ENCODE data around the gene UCK2. TPM values are rescaled to one million over a fixed set of nuclear protein-coding genes. Genes with fewer than 3 reads are reported as not detected.

Gene UCK2
- total RNA-seq, 4 donors from 2014 or later = 20.9 to 30.4 (median 29.2) TPM

- H3K4me3 ChIP-seq = no peak overlapping the region
- no peaks in the 10 kb centered on the region for H3K4me1 ChIP-seq
- 56 to 73% methylated on average over 2 of the region's 2 CpGs for WGBS, 2 donors (ENCODE audit: low coverage in 1 of 2)
- H3K36me3 ChIP-seq = no peaks in the 10 kb centered on the region
- no peak overlapping the region for H3K27ac ChIP-seq
- ATAC-seq = no peak
- TF ChIP-seq CTCF (IDR thresholded peaks at IDR 0.05) (no peak), POLR2A (IDR thresholded peaks at IDR 0.05) (no peak), EP300 (IDR thresholded peaks at IDR 0.05) (no peak)
- H3K27me3 ChIP-seq = no peaks in the 10 kb centered on the region
- no peaks in the 10 kb centered on the region for H3K9me3 ChIP-seq
Measured at GRCh38 chr1:165960136-165960535, 132.7 kb downstream of the UCK2 start.

- Histone ChIP-seq H3K4me1 (no peaks in the 10 kb centered on the region), H3K9me3 (no peaks in the 10 kb centered on the region), H3K27ac (no peak overlapping the region), H3K4me3 (no peak overlapping the region), H3K36me3 (no peaks in the 10 kb centered on the region), H3K27me3 (no peaks in the 10 kb centered on the region)
- 55 to 84% methylated on average over 2 of the region's 2 CpGs for WGBS, 2 donors (ENCODE audit: low coverage in 1 of 2)
- TF ChIP-seq EP300 (IDR thresholded peaks at IDR 0.05) (no peak), POLR2AphosphoS5 (IDR thresholded peaks at IDR 0.05) (no peak), POLR2A (IDR thresholded peaks at IDR 0.05) (no peak), CTCF (IDR thresholded peaks at IDR 0.05) (no peak)
- no peak for ATAC-seq
Measured at GRCh38 chr1:165960881-165961280, 133.5 kb downstream of the UCK2 start.

Other genes starting within 250 kb of the UCK2 start
- gene MGST3, start 196.4 kb upstream of the UCK2 start, total RNA-seq = 100 to 1,000 TPM; 190 to 236 (median 230) TPM
- 10 to 100 TPM; 47.3 to 90.4 (median 76.4) TPM for gene ALDH9A1, start 129.1 kb upstream of the UCK2 start, total RNA-seq
- gene TMCO1, start 58.7 kb upstream of the UCK2 start, total RNA-seq = 10 to 100 TPM; 33.2 to 57.7 (median 40.2) TPM